Uterus (tissue), 4 donors: ENCODE results near the gene HPGD. TPM values are rescaled to one million over a fixed set of nuclear protein-coding genes. Genes with fewer than 3 reads are reported as not detected.

Source experiments
- DNase-seq, 2 donors: peaks; one replicate each; pipeline ENCODE4 v3.0.0-alpha.2; 2019 to 2020
- H3K27ac ChIP-seq, 2 donors: fragments of 200-600 bp; sonication (generic); 1 replicate in 1 of 2; 2 replicates in 1 of 2; pipeline ENCODE4 v1.5.1; 2016 to 2018
- H3K27me3 ChIP-seq, 2 donors: fragments of 200-600 bp; sonication (generic); one replicate each; pipeline ENCODE4 v1.5.1; 2018 to 2019; ENCODE audit warnings: control low read depth in 1 of 2
- H3K36me3 ChIP-seq, 2 donors: fragments of 200-600 bp; sonication (generic); one replicate each; pipeline ENCODE4 v1.5.1; 2019; ENCODE audit warnings: control low read depth in 1 of 2
- H3K4me1 ChIP-seq, 2 donors: fragments of 200-600 bp; sonication (generic); one replicate each; pipeline ENCODE4 v1.5.1; 2018 to 2019; ENCODE audit warnings: control low read depth in 1 of 2
- H3K4me3 ChIP-seq, 2 donors: fragments of 200-600 bp; sonication (generic); 1 replicate in 1 of 2; 2 replicates in 1 of 2; pipeline ENCODE4 v1.5.1; 2018 to 2019; ENCODE audit warnings: mild to moderate bottlenecking in 1 of 2
- H3K9me3 ChIP-seq, 2 donors: fragments of 200-600 bp; sonication (generic); one replicate each; pipeline ENCODE4 v1.5.1; 2019; ENCODE audit warnings: control low read depth in 1 of 2
- POLR2A ChIP-seq, 2 donors: fragments of 450-650 bp; IDR thresholded peaks; one replicate each; pipeline ENCODE4 v1.6.1; 2016; ENCODE audit warnings: antibody characterized with exemption in 2 of 2, mild to moderate bottlenecking in 1 of 2, moderate library complexity in 1 of 2
- intact Hi-C: fragments of 100-400 bp; cut with DNase I; formaldehyde crosslinking; loops from one replicate; pipeline ENCODE4 v1.15.1; 2023; ENCODE audit warnings: low total_unique reads
- total RNA-seq, 4 donors: library from RNA; depleted of rRNA in 3 of 4; stranded (reverse); fragments of >200 nt in 3 of 4; gene quantifications; one replicate each; pipeline versions ENCODE4 v1.1.0 to v1.2.4, GENCODE V29; 2014 to 2023
- TF ChIP-seq, protein P1 (sequence below), 4 experiments: fragments of 200-600 bp in 2 of 4; fragments of 450-650 bp in 2 of 4; sonication (generic) in 2 of 4; IDR thresholded peaks; one replicate each; pipeline ENCODE4 v1.5.1; 2016 to 2019; ENCODE audit warnings: antibody characterized with exemption in 4 of 4, mild to moderate bottlenecking in 2 of 4, moderate library complexity in 1 of 4
- donor health status: DM: yes; HTN: yes; CAD: no.

HPGD gene
- total RNA-seq, 4 donors from 2014 or later: 47.4 to 190 (median 125) TPM

DNA sequence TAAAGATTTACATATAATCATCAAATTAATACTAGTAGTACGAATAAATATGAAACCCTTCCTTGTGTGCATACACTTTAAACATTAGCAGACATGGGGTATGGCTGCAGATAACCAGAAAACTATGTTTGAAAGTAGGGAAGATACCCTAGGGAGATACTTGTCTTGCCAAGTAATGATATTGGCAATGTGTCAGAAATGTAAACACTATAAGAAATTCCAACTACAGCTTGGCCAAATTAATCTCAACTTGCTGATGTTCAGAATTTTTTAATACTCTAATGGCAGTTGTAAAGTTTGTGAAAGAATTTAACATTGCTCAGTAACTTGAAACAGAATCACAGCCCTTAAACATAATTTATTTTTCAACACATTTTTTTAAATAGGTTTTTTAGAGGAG, 27.4 kb upstream of the HPGD start:
- Histone ChIP-seq H3K9me3 (no peaks in the 10 kb centered on the region), H3K27ac (no peak overlapping the region), H3K4me3 (no peak overlapping the region), H3K4me1 (no peaks in the 10 kb centered on the region), H3K36me3 (no peaks in the 10 kb centered on the region), H3K27me3 (no peaks in the 10 kb centered on the region)
- intact Hi-C loops: no loop called here
- no peak for DNase-seq
- TF ChIP-seq, protein P1, sequence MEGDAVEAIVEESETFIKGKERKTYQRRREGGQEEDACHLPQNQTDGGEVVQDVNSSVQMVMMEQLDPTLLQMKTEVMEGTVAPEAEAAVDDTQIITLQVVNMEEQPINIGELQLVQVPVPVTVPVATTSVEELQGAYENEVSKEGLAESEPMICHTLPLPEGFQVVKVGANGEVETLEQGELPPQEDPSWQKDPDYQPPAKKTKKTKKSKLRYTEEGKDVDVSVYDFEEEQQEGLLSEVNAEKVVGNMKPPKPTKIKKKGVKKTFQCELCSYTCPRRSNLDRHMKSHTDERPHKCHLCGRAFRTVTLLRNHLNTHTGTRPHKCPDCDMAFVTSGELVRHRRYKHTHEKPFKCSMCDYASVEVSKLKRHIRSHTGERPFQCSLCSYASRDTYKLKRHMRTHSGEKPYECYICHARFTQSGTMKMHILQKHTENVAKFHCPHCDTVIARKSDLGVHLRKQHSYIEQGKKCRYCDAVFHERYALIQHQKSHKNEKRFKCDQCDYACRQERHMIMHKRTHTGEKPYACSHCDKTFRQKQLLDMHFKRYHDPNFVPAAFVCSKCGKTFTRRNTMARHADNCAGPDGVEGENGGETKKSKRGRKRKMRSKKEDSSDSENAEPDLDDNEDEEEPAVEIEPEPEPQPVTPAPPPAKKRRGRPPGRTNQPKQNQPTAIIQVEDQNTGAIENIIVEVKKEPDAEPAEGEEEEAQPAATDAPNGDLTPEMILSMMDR (IDR thresholded peaks at IDR 0.05): no peak
- no peak for TF ChIP-seq POLR2A (IDR thresholded peaks at IDR 0.05)

DNA sequence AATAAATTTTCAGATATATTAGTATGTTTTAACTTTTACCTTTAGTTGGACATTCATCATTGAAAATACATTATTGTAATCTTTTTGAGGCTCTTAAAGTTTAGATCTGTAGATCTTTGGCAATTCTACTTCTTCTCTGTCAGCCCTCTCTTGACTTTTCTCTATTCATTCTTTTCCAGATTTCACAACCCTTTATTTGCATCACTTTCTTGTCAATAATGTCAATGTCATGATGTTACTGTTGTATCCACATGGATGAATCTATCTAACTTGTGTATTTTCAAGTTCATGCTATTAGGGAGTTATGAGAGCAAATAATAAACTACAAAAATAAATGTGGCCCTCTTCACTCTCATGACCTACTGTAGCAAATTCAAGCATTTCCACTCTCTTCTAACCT, 23.0 kb upstream of the HPGD start:
- TF ChIP-seq, protein P1 (IDR thresholded peaks at IDR 0.05): no peak
- TF ChIP-seq POLR2A (IDR thresholded peaks at IDR 0.05): no peak
- no peaks in the 10 kb centered on the region for H3K27me3 ChIP-seq
- no peak overlapping the region for H3K4me3 ChIP-seq
- DNase-seq: no peak
- no peaks in the 10 kb centered on the region for H3K4me1 ChIP-seq
- H3K36me3 ChIP-seq: no peaks in the 10 kb centered on the region
- intact Hi-C loops: no loop called here
- H3K27ac ChIP-seq: no peak overlapping the region
- no peaks in the 10 kb centered on the region for H3K9me3 ChIP-seq

DNA sequence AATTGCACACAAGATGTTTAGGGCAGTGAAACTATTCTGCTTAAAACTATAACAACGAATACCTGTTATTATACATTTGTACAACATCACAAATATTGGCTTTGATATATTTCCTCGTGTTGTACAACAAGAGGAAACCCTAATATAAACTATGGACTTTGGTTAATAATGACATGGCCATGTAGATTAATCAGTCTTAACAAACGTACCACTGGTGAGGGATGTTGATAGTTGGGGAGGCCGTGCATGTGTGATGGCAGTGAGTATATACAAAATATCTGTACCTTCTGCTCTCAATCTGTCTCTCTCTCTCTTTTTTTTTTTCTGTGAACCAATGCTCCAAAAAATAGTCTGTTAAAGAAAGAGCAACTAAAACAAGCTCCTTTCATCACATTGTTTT, 22.2 kb upstream of the HPGD start:
- intact Hi-C loops: no loop called here
- no peak for TF ChIP-seq POLR2A (IDR thresholded peaks at IDR 0.05)
- TF ChIP-seq, protein P1 (IDR thresholded peaks at IDR 0.05): no peak
- no peaks in the 10 kb centered on the region for H3K36me3 ChIP-seq

DNA sequence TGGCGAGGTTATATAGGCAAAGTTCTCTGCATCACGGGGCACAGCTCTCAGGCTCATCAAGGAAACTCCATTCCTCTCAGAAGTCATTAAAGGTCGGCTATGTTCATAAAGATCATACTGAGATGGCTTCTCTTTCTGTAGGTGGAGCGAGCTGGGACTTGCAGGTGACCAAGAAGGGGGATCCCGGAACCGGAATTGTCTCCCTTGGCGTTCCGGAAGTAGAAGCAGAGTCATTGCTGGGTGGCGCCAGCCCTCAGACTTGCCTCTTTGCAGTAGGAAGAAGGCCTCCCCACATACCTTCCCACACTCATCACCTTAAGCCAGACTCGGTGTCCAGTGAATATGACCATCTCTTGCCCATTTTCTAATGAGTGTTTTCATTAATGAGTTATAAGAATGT, 17.9 kb upstream of the HPGD start:
- TF ChIP-seq, protein P1 (IDR thresholded peaks at IDR 0.05): no peak
- no peak for TF ChIP-seq POLR2A (IDR thresholded peaks at IDR 0.05)
- H3K27me3 ChIP-seq: no peaks in the 10 kb centered on the region
- no peaks in the 10 kb centered on the region for H3K9me3 ChIP-seq
- no peak overlapping the region for H3K27ac ChIP-seq
- intact Hi-C loops: no loop called here
- H3K4me3 ChIP-seq: no peak overlapping the region
- H3K4me1 ChIP-seq: no peaks in the 10 kb centered on the region
- H3K36me3 ChIP-seq: no peaks in the 10 kb centered on the region
- no peak for DNase-seq

More for the DNA sequence above, 22.2 kb upstream of the HPGD start:
- Histone ChIP-seq H3K9me3 (no peaks in the 10 kb centered on the region), H3K4me3 (no peak overlapping the region), H3K27ac (no peak overlapping the region), H3K4me1 (no peaks in the 10 kb centered on the region), H3K27me3 (no peaks in the 10 kb centered on the region)
- DNase-seq: no peak

DNA sequence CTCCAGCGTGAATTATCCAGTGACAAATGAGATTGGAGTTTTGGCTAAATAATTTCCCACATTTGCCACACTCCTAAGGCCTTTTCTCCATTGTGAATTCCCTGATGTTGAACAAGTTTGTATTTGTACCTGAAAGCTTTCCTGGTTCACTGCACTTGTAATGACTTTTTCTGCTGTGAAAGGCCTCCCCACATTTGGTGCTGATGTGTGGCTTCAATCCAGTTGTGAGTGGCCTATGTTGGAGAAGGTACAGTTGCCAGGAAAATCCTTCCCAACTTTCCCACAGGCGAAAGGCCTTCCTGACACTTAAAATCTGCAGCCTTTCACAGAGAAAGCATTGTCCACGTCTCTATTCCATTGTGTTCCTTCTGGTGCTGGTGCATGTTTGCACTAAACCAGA, 17.3 kb upstream of the HPGD start:
- H3K27ac ChIP-seq: no peak overlapping the region
- DNase-seq: no peak
- no peaks in the 10 kb centered on the region for H3K4me1 ChIP-seq
- TF ChIP-seq, protein P1 (IDR thresholded peaks at IDR 0.05): no peak
- TF ChIP-seq POLR2A (IDR thresholded peaks at IDR 0.05): no peak
- H3K27me3 ChIP-seq: no peaks in the 10 kb centered on the region
- no peaks in the 10 kb centered on the region for H3K9me3 ChIP-seq
- intact Hi-C loops: no loop called here
- H3K4me3 ChIP-seq: no peak overlapping the region
- H3K36me3 ChIP-seq: no peaks in the 10 kb centered on the region
